Stimulated activated CD4-positive, alpha-beta T cell treated with anti-CD3 and anti-CD28 coated beads, Interleukin-1b, Interleukin-23, amount 100 ng/mL, for 48 hours (primary cell): ENCODE results near the gene PFKL.
A peak's percentile ranks its signal among the peaks of the same experiment; 100 is the strongest.
"Not testable (repeated sequence)": the region's sequence is repeated elsewhere in the genome, so short reads cannot be mapped to it uniquely, and the experiment has no call there.

Experiments used
- DNase-seq: peaks from one replicate; pipeline ENCODE4 v3.0.0-alpha.2; 2020

The PFKL gene

GRCh38 chr21:44295163-44295573 lies 4.7 kb upstream of the PFKL start:
- DNase-seq = no peak

- DNase-seq = no peak
These were observed 4.2 kb upstream of the PFKL start for GRCh38 chr21:44295646-44296045.

- no peak for DNase-seq
These were observed 3.7 kb upstream of the PFKL start for GRCh38 chr21:44296103-44296519.

- no peak for DNase-seq
These were observed 2.9 kb upstream of the PFKL start for GRCh38 chr21:44296916-44297315.

GRCh38 chr21:44297525-44298290 lies 2.1 kb upstream of the PFKL start:
- DNase-seq = peak; percentile 76

GRCh38 chr21:44298301-44298700 lies 1.6 kb upstream of the PFKL start:
- no peak for DNase-seq

- peak; percentile 22 for DNase-seq
These were observed 782 bp upstream of the PFKL start for GRCh38 chr21:44299085-44299457.

GRCh38 chr21:44300262-44300959 lies 558 bp downstream of the PFKL start:
- DNase-seq = peak; percentile 55

- no peak for DNase-seq
These were observed 1.3 kb downstream of the PFKL start for GRCh38 chr21:44301141-44301540.

- DNase-seq = no peak
These were observed 2.1 kb downstream of the PFKL start for GRCh38 chr21:44301961-44302406.

GRCh38 chr21:44302573-44303401 lies 2.9 kb downstream of the PFKL start:
- DNase-seq = not testable (repeated sequence)

- DNase-seq = no peak
These were observed 3.7 kb downstream of the PFKL start for GRCh38 chr21:44303490-44303981.

- DNase-seq = no peak
These were observed 4.3 kb downstream of the PFKL start for GRCh38 chr21:44304011-44304616.

GRCh38 chr21:44304877-44305293 lies 5.0 kb downstream of the PFKL start:
- peak; percentile 36 for DNase-seq

GRCh38 chr21:44305691-44306090 lies 5.8 kb downstream of the PFKL start:
- DNase-seq = no peak

- no peak for DNase-seq
These were observed 7.3 kb downstream of the PFKL start for GRCh38 chr21:44306936-44307704.

GRCh38 chr21:44310628-44311507 lies 11.0 kb downstream of the PFKL start:
- no peak for DNase-seq

- DNase-seq = no peak
These were observed 12.2 kb downstream of the PFKL start for GRCh38 chr21:44312089-44312488.

GRCh38 chr21:44312716-44313115 lies 12.9 kb downstream of the PFKL start:
- DNase-seq = no peak

- DNase-seq = no peak
These were observed 13.6 kb downstream of the PFKL start for GRCh38 chr21:44313451-44313850.

GRCh38 chr21:44314128-44314527 lies 14.3 kb downstream of the PFKL start:
- DNase-seq = no peak
